Adipocyte (in vitro differentiated cells): ENCODE results near the gene MS4A5.
"Not testable (repeated sequence)": the region's sequence is repeated elsewhere in the genome, so short reads cannot be mapped to it uniquely, and the experiment has no call there.

Experiments used
- DNase-seq: peaks from one replicate; pipeline ENCODE4 v3.0.0-alpha.2; 2015; ENCODE audit warnings: low read depth
- H3K27me3 ChIP-seq: replicated peaks from 2 replicates; pipeline ENCODE4 v1.7.0; 2013; ENCODE audit warnings: mild to moderate bottlenecking, low read length, moderate library complexity; ENCODE audit not compliant: control insufficient read depth, insufficient read depth
- H3K36me3 ChIP-seq: 2 replicates; pipeline ENCODE4 v1.7.0; 2013; ENCODE audit warnings: low read length, mild to moderate bottlenecking, moderate library complexity; ENCODE audit not compliant: control insufficient read depth, insufficient read depth, severe bottlenecking
- H3K4me1 ChIP-seq: 2 replicates; pipeline ENCODE4 v1.7.0; 2013; ENCODE audit warnings: mild to moderate bottlenecking, low read length, moderate library complexity; ENCODE audit not compliant: control insufficient read depth, insufficient read depth
- H3K4me3 ChIP-seq: 2 replicates; pipeline ENCODE4 v1.7.0; 2013; ENCODE audit warnings: mild to moderate bottlenecking, low read length, moderate library complexity
- H3K9ac ChIP-seq: 2 replicates; pipeline ENCODE4 v1.7.0; 2013; ENCODE audit warnings: mild to moderate bottlenecking, low read length, moderate library complexity
- H3K9me3 ChIP-seq: 2 replicates; pipeline ENCODE4 v1.7.0; 2013; ENCODE audit warnings: mild to moderate bottlenecking, low read length, moderate library complexity; ENCODE audit not compliant: control insufficient read depth

Gene MS4A5

GRCh38 chr11:60431251-60431650 is 1.9 kb downstream of the MS4A5 start:
- Histone ChIP-seq H3K4me1 (no peaks in the 10 kb centered on the region), H3K9me3 (no peaks in the 10 kb centered on the region), H3K36me3 (no peaks in the 10 kb centered on the region), H3K27me3 (no peaks in the 10 kb centered on the region), H3K9ac (no peak overlapping the region), H3K4me3 (no peak overlapping the region)
- no peak for DNase-seq

DNA sequence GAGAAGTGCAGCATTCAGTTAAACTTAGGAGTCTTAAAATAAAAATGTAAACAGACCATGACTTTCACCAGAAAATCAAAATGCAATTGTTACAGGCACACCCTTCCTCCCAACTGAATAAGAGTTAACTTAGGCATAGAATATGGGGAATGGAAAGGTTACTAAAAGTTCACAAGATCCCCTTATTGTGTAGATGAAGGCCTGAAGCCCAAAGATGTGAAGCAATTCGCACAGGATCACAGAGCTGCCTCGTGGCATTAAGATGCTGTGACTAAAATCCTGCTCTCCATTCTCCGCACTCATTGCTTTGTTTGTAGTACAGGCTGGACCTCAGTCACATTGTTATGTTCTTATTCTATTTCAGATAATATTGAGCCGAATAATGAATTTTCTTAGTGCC is 4.0 kb downstream of the MS4A5 start:
- no peaks in the 10 kb centered on the region for H3K36me3 ChIP-seq

DNA sequence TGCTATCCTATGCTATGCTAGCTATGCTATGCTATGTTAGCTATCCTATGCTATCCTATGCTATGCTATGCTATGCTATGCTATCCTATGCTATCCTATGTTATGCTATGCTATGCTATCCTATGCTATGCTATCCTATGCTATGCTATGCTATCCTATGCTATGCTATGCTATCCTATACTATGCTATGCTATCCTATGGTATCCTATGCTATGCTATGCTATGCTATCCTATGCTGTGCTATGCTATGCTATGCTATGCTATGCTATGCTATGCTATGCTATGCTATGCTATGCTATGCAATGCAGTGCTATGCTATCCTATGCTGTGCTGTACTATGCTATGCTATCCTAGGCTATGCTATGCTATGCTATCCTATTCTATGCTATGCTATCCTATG is 17.7 kb downstream of the MS4A5 start:
- no peak for DNase-seq

More for the DNA sequence above, 4.0 kb downstream of the MS4A5 start:
- no peak overlapping the region for H3K4me3 ChIP-seq
- no peaks in the 10 kb centered on the region for H3K27me3 ChIP-seq
- no peak for DNase-seq
- H3K9ac ChIP-seq: no peak overlapping the region
- no peaks in the 10 kb centered on the region for H3K9me3 ChIP-seq
- H3K4me1 ChIP-seq: no peaks in the 10 kb centered on the region

DNA sequence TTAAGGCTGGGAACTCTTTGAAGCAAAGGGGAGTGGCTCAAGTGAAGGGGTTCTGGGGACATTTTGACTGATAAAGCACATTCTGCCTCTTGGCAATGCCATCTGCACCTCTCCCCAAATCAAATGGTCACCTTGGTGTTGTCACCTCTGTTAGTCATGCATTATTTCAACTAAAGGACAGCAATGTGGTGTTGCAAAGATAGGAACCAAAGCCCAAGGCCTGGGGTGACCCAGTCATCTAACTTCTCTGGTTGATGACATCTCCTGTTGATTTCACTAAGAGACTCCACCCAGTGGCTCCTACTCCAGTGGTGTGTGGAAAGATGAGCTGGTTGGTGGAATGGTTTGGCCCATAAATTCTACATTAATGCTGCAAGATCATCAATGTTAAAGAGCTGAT is 18.5 kb downstream of the MS4A5 start:
- Histone ChIP-seq H3K27me3 (no peaks in the 10 kb centered on the region), H3K4me1 (no peaks in the 10 kb centered on the region), H3K4me3 (no peak overlapping the region), H3K9me3 (no peaks in the 10 kb centered on the region), H3K9ac (no peak overlapping the region), H3K36me3 (no peaks in the 10 kb centered on the region)
- no peak for DNase-seq

More for the DNA sequence above, 17.7 kb downstream of the MS4A5 start:
- Histone ChIP-seq H3K36me3 (no peaks in the 10 kb centered on the region), H3K9me3 (no peaks in the 10 kb centered on the region), H3K4me3 (no peak overlapping the region), H3K27me3 (no peaks in the 10 kb centered on the region), H3K9ac (no peak overlapping the region), H3K4me1 (no peaks in the 10 kb centered on the region)

DNA sequence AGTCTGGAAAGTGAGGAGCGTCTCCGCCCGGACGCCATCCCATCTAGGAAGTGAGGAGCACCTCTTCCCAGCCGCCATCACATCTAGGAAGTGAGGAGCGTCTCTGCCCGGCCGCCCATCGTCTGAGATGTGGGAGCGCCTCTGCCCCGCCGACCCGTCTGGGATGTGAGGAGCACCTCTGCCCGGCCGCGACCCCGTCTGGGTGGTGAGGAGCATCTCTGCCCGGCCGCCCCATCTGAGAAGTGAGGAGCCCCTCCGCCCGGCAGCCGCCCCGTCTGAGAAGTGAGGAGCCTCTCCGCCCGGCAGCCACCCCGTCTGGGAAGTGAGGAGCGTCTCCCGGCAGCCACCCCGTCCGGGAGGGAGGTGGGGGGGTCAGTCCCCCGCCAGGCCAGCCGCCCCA is 21.8 kb downstream of the MS4A5 start:
- H3K4me1 ChIP-seq, DNase-seq, H3K9me3 ChIP-seq, H3K27me3 ChIP-seq, H3K9ac ChIP-seq, H3K4me3 ChIP-seq, H3K36me3 ChIP-seq: not testable (repeated sequence)

DNA sequence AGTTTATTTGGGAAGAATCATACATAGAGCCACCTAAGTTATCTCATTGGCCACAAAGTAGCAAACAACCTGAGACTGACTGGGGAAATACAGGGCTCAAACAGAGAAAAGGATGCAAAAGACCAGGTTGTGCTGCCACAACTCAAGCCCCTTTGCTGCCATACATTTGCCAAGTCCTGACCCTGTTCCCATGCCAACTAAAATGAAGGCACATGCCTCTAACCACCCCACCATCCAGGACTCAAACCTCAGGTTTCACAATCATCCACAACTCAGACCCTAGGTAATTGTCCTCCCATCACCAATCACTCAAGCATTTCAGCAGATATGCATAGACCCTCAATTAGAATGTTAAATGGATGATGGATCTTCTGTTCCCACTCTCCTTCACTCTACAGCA is 24.8 kb downstream of the MS4A5 start:
- Histone ChIP-seq H3K4me3 (no peak overlapping the region), H3K4me1 (no peaks in the 10 kb centered on the region), H3K9me3 (no peaks in the 10 kb centered on the region), H3K36me3 (no peaks in the 10 kb centered on the region), H3K9ac (no peak overlapping the region), H3K27me3 (no peaks in the 10 kb centered on the region)
- no peak for DNase-seq

GRCh38 chr11:60455531-60456042 is 26.2 kb downstream of the MS4A5 start, which contains the start of gene MS4A1:
MS4A1 (plus strand) TSS chr11:60455847; CDS start chr11:60462375, 6,528 bp downstream.
- no peak within 1 kb of the TSS for H3K9ac ChIP-seq
- H3K36me3 ChIP-seq: no peaks in the 10 kb centered on the region
- no peak for DNase-seq
- no peak within 1 kb of the TSS for H3K4me3 ChIP-seq
- H3K9me3 ChIP-seq: no peaks in the 10 kb centered on the region
- H3K4me1 ChIP-seq: no peaks in the 10 kb centered on the region
- no peaks in the 10 kb centered on the region for H3K27me3 ChIP-seq

DNA sequence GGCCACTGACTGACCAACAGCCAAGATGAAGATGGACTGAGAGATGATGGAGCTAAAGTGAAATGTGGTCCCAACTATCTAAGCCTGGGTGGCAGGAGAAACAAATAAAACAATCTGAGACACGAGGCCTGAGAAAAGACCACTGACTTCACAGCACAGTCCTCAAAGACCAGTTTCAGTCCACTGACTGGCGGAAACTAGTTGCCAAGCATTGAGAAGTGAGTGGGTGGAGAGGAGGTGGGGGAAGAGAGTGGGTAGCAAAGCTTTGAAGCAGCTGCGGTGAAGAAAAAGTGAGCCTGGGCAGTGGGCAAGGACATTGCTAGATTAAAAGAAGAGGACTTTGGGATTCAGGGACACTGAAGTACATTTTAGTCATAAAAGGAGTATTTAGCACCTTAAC is 28.2 kb downstream of the MS4A5 start:
- Histone ChIP-seq H3K4me1 (no peaks in the 10 kb centered on the region), H3K36me3 (no peaks in the 10 kb centered on the region), H3K9ac (no peak overlapping the region), H3K4me3 (no peak overlapping the region), H3K27me3 (no peaks in the 10 kb centered on the region), H3K9me3 (no peaks in the 10 kb centered on the region)
- no peak for DNase-seq

DNA sequence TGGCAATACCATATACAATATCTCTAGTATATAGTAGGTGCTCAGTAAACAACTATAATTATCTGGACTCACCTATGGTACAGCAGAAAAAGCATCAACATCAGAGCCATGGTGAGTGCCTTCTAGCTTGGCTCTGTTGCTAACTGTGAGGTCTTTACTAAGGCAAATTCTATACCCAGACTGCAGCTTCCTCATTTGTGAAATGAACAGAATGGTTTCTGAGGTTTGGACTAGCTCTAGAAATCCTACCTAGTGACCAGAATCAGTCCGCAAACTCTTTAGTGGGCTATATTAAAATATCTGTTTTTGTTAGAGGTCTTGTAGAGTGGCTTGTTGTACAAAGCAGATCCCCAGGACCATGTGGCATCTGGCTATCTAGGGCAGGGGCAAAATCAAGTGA is 30.0 kb downstream of the MS4A5 start:
- no peaks in the 10 kb centered on the region for H3K36me3 ChIP-seq
- no peak for DNase-seq

GRCh38 chr11:60468829-60469228 is 39.5 kb downstream of the MS4A5 start:
- DNase-seq: no peak
- Histone ChIP-seq H3K9ac (no peak overlapping the region), H3K36me3 (no peaks in the 10 kb centered on the region), H3K9me3 (no peaks in the 10 kb centered on the region), H3K27me3 (no peaks in the 10 kb centered on the region), H3K4me1 (no peaks in the 10 kb centered on the region), H3K4me3 (no peak overlapping the region)

More for the DNA sequence above, 30.0 kb downstream of the MS4A5 start:
- H3K9ac ChIP-seq: no peak overlapping the region
- no peaks in the 10 kb centered on the region for H3K9me3 ChIP-seq
- H3K27me3 ChIP-seq: no peaks in the 10 kb centered on the region
- H3K4me1 ChIP-seq: no peaks in the 10 kb centered on the region
- H3K4me3 ChIP-seq: no peak overlapping the region

GRCh38 chr11:60469723-60470122 is 40.4 kb downstream of the MS4A5 start:
- Histone ChIP-seq H3K36me3 (no peaks in the 10 kb centered on the region), H3K4me3 (no peak overlapping the region), H3K9ac (no peak overlapping the region), H3K9me3 (no peaks in the 10 kb centered on the region), H3K4me1 (no peaks in the 10 kb centered on the region), H3K27me3 (no peaks in the 10 kb centered on the region)
- no peak for DNase-seq

- Histone ChIP-seq H3K9me3 (no peaks in the 10 kb centered on the region), H3K9ac (no peak overlapping the region), H3K27me3 (no peaks in the 10 kb centered on the region), H3K4me3 (no peak overlapping the region), H3K36me3 (no peaks in the 10 kb centered on the region), H3K4me1 (no peaks in the 10 kb centered on the region)
- no peak for DNase-seq
Observed at GRCh38 chr11:60477035-60477445, 47.7 kb downstream of the MS4A5 start.
